GM13976 (cell line): ENCODE data around the gene VEGFB.

ENCODE experiments used
- DNase-seq: peaks from one replicate; pipeline ENCODE4 v3.0.0; 2012; ENCODE audit warnings: low spot score
- in situ Hi-C: fragments of 300-500 bp; cut with MboI; formaldehyde crosslinking; loops from one replicate; pipeline ENCODE4 v1.12.0; 2022; ENCODE audit warnings: low sequenced_read_pairs, mixed read lengths, inconsistent platforms; ENCODE audit not compliant: unreplicated experiment
- TF ChIP-seq, protein P1 (sequence below): IDR thresholded peaks from 2 replicates; pipeline ENCODE4 v1.5.1; 2012; ENCODE audit warnings: borderline replicate concordance, mild to moderate bottlenecking; ENCODE audit not compliant: insufficient read depth; ENCODE audit errors: extremely low read depth, missing control alignments, control extremely low read depth

Gene VEGFB

DNA sequence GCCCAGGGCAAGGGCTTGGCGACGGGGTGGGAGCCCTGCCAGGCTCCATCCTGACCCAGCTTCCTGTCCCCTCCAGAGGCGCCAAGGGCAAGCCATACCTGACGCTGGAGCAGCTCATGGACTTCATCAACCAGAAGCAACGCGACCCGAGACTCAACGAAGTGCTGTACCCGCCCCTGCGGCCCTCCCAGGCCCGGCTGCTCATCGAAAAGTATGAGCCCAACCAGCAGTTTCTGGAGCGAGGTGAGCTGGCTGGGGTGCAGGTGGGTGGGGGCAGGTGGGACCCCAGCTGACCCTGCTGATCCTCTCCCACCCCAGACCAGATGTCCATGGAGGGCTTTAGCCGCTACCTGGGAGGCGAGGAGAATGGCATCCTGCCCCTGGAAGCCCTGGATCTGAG is 21.9 kb downstream of the VEGFB start:
- DNase-seq = no peak
- in situ Hi-C loops = no loop called here

DNA sequence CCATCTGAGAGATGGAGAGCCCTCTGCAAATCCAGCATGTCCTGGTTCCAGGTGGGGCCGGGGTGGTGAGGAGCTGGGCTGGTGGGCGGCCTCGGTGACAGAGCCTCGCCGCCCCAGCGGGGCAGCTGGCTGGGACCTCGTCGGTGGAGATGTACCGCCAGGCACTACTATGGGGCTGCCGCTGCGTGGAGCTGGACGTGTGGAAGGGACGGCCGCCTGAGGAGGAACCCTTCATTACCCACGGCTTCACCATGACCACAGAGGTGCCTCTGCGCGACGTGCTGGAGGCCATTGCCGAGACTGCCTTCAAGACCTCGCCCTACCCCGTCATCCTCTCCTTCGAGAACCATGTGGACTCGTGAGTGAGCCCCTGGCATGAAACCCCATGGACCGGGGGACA is 24.0 kb downstream of the VEGFB start:
- no peak for DNase-seq
- TF ChIP-seq, protein P1, sequence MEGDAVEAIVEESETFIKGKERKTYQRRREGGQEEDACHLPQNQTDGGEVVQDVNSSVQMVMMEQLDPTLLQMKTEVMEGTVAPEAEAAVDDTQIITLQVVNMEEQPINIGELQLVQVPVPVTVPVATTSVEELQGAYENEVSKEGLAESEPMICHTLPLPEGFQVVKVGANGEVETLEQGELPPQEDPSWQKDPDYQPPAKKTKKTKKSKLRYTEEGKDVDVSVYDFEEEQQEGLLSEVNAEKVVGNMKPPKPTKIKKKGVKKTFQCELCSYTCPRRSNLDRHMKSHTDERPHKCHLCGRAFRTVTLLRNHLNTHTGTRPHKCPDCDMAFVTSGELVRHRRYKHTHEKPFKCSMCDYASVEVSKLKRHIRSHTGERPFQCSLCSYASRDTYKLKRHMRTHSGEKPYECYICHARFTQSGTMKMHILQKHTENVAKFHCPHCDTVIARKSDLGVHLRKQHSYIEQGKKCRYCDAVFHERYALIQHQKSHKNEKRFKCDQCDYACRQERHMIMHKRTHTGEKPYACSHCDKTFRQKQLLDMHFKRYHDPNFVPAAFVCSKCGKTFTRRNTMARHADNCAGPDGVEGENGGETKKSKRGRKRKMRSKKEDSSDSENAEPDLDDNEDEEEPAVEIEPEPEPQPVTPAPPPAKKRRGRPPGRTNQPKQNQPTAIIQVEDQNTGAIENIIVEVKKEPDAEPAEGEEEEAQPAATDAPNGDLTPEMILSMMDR = no peak
- in situ Hi-C loops = no loop called here

More for the DNA sequence above, 21.9 kb downstream of the VEGFB start:
- TF ChIP-seq, protein P1 = no peak

DNA sequence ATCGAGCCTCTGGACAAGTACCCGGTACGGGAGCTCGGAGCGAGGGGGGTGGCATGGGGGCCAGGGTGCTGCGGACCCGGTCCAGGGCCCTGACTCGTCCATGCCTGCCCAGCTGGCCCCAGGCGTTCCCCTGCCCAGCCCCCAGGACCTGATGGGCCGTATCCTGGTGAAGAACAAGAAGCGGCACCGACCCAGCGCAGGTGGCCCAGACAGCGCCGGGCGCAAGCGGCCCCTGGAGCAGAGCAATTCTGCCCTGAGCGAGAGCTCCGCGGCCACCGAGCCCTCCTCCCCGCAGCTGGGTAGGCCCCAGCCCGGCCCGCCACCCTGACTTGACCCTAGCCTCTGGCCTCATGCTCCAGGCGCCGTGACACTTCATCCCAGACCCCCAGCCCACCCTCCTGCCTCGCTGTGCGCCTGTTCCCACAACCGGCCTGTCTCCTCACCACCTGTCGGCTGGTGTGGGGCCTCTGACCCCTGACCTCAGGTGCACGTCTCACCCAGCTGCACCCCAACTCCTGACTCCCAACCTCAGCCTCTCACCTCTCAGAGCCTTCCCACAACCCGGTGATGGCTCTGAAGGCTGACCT is 24.7 kb downstream of the VEGFB start:
- TF ChIP-seq, protein P1 = no peak
- DNase-seq = no peak
- in situ Hi-C loops = no loop called here

DNA sequence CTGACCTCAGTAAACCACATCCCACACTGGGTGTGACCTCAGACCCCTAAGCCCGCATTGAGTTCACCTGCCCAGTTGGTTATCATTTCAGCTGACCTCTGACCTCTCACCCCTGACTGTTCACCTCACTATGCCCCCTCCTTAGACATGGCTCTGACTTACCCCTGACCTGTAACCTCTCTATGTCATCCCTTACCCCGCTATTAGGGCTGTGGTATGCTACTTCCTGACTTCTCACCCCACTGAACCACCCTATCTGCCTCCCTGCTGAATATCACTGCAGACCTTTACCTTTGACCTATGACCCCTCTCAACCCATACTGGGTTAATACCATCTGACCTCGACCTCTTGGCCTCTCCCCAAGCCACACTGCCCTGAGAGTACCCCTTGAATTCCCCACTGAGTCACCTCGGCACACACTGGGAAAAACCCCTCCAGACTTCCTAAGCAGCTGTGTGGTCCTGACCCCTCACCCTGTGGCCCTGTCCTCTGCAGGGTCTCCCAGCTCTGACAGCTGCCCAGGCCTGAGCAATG is 25.2 kb downstream of the VEGFB start:
- peak; percentile 62 for DNase-seq
- in situ Hi-C loops = no loop called here
- TF ChIP-seq, protein P1 = no peak

DNA sequence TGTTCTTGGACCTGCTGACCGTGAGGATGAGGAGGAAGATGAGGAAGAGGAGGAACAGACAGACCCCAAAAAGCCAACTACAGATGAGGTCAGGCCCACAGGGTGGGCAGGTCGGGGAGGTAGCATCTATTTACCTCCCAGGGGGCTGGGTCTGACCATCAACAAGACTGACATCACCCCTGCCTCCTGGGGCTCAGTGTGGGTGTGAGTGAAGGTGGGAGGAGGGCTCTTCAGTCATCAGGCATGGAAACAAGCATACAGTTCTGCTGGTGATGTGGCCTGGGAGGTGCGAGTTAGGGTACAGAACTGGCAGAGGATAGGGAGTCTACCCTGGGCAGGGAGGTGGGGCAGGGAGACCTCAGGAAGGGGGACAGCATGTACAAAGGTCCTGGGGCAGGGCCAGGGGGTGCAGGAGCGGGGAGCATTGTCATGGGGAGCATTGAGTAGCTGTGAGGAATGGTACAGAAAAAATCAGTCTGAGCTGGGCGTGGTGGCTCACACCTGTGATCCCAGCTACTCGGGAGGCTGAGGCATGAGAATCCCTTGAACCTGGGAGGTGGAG is 25.8 kb downstream of the VEGFB start:
- peak; percentile 66 for DNase-seq
- TF ChIP-seq, protein P1 = no peak
- in situ Hi-C loops = no loop called here

DNA sequence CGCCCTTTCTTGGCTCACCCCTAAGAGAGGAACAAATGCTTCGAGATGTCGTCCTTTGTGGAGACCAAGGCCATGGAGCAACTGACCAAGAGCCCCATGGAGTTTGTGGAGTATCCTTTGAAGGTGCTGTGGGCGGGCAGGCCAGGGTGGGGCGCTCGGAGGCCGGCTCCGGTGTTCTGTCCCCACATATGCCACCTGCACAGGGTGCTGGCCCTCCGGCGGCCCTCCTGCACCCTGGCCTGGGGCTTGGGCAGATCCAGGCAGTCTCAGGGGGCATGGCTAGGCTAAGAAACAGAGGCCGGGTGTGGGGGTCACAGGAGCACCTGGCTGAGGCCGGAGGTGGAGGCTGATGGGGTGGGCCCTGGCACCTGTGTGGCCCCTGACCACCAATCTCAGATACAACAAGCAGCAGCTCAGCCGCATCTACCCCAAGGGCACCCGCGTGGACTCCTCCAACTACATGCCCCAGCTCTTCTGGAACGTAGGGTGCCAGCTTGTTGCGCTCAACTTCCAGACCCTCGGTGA is 27.2 kb downstream of the VEGFB start:
- in situ Hi-C loops = no loop called here

More for the DNA sequence above, 27.2 kb downstream of the VEGFB start:
- TF ChIP-seq, protein P1 = no peak
- no peak for DNase-seq
